Suppressor macrophage treated with lipopolysaccharide for 1 hour (primary cell): ENCODE results near the gene ACAD10.
A peak's percentile ranks its signal among the peaks of the same experiment; 100 is the strongest.

Source experiments
- DNase-seq, 3 donors: peaks; one replicate each; pipeline ENCODE4 v3.0.0-alpha.2; 2020 to 2022

The ACAD10 gene

DNA sequence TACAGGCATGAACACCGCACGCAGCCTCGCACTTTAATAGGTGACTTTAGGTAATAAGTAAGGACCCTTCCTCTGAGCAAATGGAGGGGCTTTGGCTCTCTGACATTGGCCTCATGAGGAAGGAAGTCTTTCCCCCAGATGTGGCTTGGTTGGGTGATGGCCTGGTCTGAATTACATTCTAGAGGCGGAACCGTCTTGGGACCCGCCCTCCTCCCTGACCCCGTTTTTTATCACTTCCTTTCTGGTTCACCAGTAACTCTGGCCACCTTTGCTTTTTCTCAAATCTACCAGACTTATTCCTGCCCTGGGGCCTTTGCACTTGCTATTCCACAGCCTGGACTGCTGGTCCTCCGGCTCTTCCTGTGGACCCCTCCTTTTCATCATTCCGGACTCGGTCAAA is 94.3 kb downstream of the ACAD10 start:
- DNase-seq, result peak in 2 of 3 donors; percentile 14 to 19

DNA sequence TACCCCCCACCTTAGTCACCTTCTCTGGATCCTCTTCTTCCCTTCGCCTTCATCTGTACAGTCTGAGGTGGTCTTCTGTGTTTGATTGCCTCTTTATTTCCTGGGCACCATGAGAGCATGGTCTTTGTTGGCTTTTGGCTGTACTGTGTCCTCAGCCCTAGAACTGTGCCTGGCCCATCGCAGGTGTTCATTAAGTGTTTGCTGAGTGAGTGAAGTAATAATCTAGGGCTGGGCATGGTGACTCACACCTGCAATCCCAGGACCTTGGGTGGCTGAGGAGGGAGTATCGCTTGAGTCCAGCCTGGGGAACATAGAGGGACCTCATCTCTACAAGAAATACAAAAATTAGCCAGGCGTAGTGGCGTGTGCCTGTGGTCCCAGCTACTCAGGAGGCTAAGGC is 94.8 kb downstream of the ACAD10 start:
- DNase-seq, result peak in 1 of 3 donors; percentile 10

DNA sequence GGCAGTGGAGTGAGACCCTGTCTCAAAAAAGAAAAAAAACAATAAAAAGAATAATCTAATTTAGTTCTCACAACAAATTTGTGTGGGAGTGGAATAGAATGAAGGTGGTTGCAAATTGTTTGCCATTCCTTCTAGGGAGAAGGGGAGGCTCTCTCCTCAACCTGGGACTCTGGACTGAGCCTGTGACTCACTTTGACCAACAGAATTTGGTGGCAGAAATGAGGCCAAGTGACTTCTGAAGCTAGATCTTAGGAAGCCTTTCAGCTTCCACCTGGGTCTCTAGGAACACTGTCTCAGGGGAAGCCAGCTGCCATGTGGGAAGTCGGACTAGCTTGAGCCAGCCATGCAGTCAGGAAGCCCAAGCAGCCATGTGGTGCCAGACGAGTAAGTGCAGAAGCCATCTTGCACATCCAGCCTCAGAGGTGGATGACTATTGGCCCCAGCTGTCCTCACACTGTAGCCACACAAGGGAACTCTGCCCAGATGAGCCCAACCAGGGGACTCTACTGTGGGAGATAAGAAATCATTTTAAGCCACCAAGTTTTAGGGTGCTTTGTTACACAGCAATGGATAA is 95.3 kb downstream of the ACAD10 start:
- DNase-seq, result no peak

DNA sequence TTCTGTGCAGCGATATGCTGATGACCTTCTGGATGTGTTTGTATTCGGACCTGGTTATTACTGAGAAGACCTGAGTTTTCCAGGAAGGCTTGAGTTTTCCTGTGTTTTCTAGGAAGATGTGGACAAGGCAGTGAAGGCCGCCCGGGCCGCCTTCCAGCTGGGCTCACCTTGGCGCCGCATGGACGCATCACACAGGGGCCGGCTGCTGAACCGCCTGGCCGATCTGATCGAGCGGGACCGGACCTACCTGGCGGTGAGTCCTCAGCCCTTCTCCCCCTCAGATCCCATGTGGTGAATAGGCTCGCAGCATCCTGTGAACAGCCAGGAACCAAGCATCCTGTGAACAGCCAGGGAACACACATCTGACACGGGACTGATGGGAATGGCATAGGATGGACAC is 97.2 kb downstream of the ACAD10 start:
- no peak for DNase-seq

DNA sequence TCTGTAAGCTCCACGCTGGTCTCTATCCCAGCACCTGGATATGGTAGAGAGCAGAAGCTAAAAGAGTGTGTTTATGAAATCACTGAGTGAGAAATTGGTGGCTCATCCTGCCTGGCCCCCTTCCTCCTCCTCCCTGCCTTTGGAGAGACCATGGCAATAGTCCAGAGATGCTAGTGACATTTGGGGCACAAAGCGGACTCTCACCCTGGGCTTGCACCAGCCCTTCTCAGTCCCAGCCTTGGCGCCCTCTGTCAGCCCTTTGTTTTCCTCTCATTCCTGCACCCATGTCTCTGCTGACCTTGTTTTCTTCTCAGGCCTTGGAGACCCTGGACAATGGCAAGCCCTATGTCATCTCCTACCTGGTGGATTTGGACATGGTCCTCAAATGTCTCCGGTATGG is 99.1 kb downstream of the ACAD10 start:
- DNase-seq, result no peak

DNA sequence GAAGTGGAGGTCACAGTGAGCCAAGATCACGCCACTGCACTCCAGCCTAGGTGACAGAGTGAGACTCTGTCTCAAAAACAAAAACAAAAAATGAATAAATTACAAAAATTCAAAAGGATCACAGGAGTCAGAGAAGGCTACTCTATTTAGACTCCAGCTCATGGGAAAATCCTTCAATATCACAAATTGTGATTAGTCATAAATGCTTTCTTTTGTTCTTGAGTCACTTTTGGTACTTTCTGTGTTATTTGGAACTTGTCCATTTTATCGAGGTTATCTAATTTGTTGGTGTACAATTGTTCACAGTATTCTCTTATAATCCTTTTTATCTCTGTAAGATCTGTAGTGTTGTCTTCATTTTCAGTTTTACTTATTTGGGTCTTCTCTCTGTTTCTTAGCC is 99.8 kb downstream of the ACAD10 start:
- peak in 2 of 3 donors; percentile 49 to 75 for DNase-seq

DNA sequence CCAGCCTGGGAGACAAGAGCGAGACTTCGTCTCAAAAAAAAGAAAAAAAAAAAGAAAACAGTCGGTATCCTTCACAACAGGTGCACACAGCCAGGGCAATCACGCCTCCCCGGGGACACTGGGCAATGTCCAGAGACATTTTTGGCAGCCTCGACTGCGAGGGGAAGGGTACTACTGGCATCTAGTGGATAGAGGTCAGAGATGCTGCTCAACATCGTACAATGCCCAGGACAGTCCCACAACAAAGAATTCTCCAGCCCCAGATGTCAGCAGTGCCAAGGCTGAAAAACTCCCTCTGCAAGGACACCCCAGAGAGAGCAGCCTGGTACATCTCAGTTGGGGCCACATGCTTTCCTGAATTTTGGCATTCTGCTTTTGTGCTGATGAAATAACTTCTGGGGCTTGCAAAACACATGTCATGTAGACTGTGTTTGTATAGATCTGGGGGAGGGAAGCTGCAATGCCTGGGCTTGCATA is 102.4 kb downstream of the ACAD10 start:
- peak; percentile 68 to 73 (median 72) for DNase-seq

DNA sequence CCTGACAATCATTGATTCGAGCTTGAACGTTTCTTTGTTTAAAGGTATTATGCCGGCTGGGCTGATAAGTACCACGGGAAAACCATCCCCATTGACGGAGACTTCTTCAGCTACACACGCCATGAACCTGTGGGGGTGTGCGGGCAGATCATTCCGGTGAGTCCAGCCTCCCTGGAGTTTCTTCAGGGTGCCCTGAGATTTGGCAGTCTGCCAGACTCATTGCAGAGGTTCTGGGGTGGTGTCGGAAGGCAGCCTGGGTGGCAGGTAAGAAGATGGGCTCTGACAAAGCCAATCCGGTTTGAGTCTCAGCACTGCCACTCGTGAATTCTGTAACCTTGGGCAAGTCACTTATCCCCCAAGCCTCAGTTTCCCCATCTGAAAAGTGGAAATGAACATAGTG is 103.9 kb downstream of the ACAD10 start:
- DNase-seq, result no peak

DNA sequence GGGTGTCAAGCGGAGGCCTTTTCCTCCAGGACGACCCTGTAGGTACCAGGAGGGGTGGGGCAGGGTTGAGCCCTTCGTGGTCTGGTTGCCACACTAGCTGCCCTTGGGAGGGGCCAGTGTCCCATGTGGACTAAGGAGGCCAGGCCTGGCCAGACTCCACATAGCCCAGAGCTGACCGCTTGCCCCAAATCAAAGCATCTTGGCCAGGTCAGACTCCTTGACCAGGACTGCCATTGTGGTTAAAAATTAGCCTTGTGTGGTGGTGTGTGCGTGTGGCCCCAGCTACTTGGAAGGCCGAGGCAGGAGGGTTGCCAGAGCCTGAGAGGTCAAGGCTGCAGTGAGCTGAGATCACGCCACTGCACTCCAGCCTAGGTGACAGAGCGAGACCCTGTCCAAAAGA is 105.7 kb downstream of the ACAD10 start:
- DNase-seq, result no peak

DNA sequence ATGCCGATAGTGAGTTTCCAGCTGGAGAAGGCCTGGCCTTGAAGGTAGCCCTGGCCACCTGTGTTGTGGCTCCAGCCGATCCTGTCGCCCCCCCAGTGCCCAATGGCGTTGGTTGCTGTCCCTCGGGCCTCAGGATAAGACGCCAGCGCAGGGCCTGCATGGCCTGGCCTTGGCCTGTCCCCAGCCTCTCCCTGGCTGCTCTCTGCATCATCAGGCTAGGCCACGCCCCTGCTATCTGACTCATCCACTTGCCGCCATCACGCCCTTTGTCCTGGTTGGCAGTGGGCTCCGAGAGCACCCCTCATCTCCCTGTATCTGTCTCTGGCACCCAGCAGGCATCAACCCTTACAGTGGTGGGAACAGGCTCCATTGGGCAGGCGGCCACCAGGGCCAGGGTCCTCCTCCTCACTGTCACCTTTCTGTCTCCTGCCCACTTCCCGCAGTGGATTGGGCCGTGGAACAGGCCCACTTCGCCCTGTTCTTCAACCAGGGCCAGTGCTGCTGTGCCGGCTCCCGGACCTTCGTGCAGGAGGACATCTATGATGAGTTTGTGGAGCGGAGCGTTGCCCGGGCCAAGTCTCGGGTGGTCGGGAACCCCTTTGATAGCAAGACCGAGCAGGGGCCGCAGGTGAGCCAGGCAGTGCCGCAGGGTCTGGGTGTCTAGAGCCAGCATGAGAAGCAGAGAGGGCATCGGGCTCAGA is 106.5 kb downstream of the ACAD10 start:
- DNase-seq, result no peak

DNA sequence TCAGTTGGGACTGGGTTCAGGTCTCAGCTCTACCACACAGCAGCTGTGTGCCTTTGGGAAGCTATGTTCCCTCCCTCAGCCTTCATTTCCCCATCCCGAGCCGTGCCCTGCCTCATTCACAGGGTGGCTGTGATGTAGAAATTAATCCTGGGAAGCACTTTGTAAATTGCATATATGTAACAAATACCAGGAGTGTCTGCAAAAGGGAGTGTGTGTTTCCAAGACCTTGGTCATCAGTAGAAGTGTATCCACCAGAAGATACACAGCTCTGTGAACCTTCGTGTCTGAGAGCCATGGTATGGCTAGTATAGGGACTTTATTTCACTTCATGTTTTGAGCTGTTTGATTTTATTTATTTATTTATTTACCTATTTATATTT is 107.0 kb downstream of the ACAD10 start:
- DNase-seq, result no peak

DNA sequence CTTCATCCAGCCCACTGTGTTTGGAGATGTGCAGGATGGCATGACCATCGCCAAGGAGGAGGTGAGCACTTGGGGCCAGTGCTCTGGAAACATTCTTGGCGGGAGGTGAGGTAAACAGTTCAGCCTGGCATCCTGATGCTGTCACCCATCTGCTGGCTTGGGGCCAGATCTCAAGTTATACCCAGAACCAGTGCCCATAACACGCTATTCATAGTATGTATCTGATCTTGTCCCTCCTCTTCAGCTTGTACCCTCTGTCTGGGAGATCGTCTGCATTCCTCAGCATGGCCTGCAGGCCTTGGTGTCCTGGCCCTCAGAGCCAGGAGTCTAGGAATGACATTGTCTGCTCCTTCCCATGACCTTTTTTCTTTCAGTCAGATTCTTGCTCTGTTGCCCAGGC is 112.3 kb downstream of the ACAD10 start:
- no peak for DNase-seq

DNA sequence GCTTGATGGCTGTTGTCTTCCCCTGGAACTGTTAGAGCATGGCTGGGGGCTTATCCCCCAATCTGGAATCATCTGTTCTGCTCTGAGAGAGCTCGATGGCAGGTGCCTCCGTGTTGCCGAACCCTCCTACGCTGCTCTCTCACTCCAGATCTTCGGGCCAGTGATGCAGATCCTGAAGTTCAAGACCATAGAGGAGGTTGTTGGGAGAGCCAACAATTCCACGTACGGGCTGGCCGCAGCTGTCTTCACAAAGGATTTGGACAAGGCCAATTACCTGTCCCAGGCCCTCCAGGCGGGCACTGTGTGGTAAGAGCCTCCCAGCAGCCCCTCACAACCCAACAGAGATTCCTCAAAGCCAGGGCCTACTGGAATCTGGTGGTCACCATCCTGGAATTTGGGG is 113.9 kb downstream of the ACAD10 start:
- no peak for DNase-seq

DNA sequence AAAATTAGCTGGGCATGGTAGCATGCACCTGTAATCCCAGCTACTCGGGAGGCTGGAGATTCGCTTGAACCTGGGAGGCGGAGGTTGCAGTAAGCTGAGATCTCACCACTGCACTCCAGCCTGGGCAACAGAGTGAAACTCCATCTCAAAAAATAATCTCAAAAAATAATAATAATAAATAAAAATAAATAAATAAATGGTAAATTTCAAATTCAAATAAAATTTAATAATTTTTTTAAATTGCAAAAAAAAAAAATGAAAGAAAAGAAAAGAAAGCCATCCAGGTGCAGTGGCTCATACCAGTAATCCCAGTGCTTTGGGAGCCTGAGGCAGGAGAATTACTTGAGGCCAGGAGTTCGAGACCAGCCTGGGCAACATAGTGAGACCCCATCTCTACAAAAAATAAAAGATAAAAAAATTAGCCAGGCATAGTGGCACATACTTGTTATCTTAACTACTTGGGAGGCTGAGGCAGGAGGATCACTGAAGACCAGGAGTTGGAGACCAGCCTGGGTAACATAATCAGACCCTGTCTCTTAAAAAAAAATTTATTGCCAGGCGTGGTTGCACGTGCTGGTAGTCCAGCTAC is 117.3 kb downstream of the ACAD10 start:
- DNase-seq, result no peak

DNA sequence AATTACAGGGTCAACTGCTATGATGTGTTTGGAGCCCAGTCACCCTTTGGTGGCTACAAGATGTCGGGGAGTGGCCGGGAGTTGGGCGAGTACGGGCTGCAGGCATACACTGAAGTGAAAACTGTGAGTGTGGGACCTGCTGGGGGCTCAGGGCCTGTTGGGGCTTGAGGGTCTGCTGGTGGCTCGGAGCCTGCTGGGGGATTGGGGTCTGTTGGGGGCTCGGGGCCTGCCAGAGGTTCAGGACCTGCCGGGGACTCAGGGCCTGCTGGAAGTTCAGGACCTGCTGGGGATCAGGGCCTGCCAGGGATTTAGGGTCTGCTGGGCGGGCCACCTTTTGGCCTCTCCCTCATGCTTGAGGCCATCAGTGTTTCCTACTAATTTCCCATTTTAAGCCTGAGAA is 118.0 kb downstream of the ACAD10 start:
- no peak for DNase-seq

DNA sequence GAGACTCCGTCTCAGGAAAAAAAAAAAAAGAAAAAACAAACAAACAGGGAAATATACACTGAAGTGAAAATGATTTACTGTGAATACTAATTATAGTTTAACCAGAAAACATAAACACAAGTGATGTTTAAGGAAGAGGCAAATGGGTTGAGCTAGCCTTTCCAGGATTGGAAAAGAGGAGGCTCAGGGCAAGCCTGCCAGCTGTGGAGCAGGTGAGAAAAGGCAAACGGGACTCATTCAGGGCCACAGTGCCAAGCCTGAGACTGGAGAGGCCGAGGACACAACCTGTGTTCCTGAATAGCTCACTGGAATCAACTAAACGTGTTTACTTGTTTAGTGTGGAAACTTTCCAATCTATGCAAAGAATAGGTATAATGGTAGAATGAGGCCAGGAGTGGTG is 120.5 kb downstream of the ACAD10 start:
- no peak for DNase-seq
